GM12875 (cell line): ENCODE measurements around the gene C1QTNF12.
A peak's percentile ranks its signal among the peaks of the same experiment; 100 is the strongest.

Experiments used
- H3K4me3 ChIP-seq: one replicate; pipeline ENCODE4 v1.5.1; 2011; ENCODE audit warnings: low read depth, low read length, control low read depth
- TF ChIP-seq, protein P1 (sequence below): IDR thresholded peaks from 2 replicates; pipeline ENCODE4 v1.5.1; 2011; ENCODE audit warnings: low read depth, mild to moderate bottlenecking, control low read depth, inconsistent platforms, low read length, moderate library complexity, borderline replicate concordance; ENCODE audit not compliant: insufficient read depth

Gene C1QTNF12

DNA sequence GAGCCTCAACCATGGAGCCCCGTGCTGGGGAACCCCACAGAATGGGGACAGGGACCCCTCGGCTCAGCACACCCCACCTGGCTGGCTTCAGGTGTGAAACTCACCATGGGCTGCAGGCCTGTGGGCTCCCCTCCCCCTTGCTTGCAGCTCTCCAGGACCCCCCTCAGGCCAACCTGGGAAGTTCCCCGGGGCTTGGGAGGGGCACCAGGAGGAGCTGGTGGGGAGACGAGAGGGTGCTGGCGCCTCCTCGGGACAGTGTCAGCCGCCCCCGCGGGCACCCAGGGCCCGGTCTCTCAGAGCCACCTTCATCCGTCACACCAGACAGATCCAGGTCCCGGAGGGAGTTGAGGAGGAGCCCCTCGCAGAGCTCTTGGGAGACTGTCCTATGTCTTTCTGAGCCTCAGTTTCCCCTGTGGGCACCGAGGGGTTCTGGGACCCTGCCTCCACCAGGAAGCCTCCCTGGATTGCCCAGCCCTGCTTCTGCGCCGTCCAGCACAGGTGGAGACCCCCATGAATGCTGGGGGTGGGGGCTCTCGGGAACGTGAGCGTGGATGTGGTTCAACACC is 39.5 kb downstream of the C1QTNF12 start:
- TF ChIP-seq, protein P1, sequence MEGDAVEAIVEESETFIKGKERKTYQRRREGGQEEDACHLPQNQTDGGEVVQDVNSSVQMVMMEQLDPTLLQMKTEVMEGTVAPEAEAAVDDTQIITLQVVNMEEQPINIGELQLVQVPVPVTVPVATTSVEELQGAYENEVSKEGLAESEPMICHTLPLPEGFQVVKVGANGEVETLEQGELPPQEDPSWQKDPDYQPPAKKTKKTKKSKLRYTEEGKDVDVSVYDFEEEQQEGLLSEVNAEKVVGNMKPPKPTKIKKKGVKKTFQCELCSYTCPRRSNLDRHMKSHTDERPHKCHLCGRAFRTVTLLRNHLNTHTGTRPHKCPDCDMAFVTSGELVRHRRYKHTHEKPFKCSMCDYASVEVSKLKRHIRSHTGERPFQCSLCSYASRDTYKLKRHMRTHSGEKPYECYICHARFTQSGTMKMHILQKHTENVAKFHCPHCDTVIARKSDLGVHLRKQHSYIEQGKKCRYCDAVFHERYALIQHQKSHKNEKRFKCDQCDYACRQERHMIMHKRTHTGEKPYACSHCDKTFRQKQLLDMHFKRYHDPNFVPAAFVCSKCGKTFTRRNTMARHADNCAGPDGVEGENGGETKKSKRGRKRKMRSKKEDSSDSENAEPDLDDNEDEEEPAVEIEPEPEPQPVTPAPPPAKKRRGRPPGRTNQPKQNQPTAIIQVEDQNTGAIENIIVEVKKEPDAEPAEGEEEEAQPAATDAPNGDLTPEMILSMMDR: peak; percentile 7; the same call in 1 of the 2 replicates
- H3K4me3 ChIP-seq: no peak overlapping the region

DNA sequence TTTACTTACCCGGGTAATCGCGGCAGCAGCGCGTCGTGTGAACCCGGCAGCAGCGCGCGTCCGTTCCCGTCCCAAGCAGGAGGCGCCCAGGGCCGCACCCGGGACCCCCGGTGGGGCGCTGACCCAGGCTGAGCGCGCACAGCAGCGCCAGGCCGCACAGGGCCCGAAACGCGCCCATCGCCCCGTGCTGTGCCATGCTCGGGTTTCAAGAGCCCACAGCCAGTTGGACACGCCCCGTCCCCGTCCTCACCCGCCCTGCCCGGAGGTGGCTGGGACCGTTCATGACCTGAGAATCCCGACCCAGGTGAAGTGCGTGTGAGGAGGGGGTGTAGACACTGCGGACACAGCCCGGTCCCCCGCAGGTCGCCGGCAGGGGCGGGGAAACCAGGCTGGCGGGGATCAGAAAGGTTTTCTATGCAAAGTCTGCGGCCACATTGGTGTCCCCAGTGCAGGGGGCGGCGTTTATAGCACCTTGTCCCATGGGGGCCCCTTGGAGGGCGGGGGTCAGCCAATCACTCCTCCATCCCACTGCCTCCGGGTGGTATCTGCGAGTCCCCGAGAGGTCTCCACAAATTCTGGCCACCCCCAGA is 40.1 kb downstream of the C1QTNF12 start, which contains the start of gene TNFRSF18:
Gene TNFRSF18, minus strand, starts transcription at position 217 of the 590 bp plus-strand sequence. Its CDS starts 21 bp downstream, at position 196.
- peak within 1 kb of the TSS; percentile 26 for H3K4me3 ChIP-seq
- TF ChIP-seq, protein P1: no peak

DNA sequence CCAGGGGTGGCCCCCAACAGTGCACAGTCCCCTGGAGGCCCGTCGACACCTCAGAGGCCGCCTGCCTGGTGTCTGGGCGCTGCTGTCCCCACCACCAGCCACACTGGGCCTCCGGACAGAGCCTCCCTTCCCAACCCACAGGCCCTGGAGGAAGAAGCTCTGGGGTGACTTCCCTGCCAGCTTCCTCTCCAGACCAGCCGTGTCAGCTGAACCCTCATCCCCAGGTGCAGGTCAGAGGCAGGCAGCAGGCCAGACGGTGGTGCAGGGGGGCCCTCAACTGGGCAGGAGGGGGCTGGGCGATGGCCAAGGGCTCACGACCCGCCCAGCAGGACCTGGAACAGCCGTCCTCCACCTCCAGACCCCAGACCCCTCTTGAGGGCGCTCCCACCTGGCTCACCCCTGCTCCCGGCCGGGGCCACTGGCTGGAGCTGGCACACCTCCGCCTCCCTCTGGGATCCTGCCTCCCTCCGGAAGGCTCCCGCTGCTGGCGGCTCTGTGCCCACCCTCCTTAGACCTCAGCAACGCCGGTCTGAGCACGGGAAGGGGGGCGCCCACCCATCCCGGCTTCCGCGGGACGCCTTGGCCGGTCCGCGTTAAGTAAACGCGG is 40.6 kb downstream of the C1QTNF12 start:
- TF ChIP-seq, protein P1: no peak
- peak overlapping the region; percentile 26 for H3K4me3 ChIP-seq

DNA sequence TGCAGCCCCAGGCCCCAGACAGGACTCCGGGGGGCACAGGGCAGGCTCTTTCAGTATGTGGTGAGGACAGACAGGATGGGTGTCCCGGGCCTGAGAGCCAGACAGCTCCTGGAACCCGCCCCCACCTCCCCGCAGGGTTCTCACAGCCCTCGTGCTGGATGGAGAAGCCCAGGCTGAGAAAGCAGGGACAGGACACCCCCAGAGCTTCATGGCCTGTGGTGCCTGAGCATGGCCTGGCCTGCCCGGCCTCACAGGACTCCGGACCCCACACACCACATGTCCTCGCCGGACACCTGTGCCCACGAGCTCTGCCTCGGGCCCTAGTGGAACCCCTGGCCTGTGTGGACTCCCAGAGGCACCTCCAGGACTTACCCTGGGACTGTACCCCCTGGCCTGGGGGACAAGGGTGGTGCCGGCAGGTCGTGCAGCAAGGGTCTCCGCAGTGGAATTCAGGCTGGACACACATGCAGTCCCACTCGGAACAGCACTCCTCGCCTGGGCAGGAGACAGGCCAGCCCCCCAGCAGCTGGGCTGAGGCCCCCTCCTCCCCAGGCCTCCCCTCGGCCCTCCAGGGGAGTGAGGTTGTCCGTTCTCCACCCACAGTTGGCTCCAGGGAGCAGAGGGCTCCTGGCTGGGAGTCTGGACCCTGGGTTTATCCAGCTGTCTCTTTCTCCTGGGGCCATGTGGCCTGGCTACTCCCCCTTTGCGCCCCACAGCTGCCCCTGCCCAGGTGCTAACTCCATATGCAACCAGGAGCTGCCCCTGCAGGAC is 41.3 kb downstream of the C1QTNF12 start:
- no peak overlapping the region for H3K4me3 ChIP-seq
- TF ChIP-seq, protein P1: no peak

DNA sequence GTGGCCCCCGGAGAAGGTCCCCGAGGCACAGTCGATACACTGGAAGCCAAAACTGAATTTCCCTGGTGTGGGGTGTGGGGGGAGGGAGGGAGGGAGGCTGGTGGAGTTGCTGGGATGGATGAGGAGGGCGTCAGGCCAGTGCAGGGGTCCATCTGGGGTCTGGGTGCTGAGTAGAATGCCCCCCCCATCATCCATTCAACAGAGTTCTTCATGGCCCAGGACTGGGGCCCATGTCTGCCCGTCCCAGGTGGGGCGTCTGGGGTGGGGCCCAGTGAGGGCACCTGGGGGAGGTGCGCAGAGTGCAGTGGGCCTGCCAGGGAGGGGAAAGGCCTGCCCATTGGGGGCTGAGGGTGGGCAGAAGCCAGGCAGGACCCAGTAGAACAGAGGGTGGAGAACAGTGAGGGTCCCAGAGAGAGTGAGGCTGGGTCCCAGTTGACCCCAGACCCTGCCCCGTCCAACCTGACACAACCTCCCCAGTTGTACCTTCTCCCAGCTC is 42.0 kb downstream of the C1QTNF12 start:
- TF ChIP-seq, protein P1: no peak
- H3K4me3 ChIP-seq: no peak overlapping the region

DNA sequence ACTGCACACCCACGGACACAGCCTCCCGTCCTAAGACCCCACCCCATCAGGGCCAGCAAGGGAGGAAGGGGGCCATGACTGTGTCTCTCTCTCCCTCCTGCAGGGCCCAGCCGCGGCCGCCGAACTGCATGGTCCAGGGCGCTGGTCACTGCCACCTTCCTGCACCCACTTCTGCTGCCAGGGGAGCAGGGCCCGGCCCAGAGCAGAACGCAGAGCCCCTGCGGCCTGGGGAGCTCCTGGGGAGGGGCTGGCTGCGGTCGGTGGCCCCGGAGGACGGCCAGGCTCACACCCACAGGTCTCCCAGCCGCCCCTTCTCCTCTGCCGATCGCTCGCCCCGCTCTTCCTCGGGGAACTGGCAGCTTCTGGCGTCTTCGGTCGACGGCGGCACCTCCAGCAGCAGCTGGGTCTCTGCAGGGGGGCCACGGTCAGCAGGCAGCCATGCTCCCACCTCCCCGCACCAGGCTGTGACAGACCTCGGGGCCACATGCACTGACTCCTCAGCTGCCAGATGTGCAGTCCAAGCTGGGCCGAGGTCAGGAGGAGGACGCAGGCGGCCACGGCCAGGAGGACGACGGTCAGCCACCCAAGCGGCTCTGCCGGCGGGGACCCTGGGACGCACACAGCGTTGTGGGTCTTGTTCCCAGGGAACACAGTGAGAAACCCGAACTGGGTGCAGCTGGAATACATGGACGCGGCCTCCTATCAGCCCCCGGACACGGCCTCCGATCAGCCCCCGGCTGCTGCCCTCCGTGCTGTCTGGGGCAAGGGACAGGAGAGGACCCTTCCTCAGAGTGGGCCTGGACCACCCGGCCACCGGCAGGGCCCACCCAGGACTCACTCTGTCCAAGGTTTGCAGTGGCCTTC is 42.7 kb downstream of the C1QTNF12 start:
- H3K4me3 ChIP-seq: no peak overlapping the region
- TF ChIP-seq, protein P1: no peak
